ENCODE data around the gene MSMP. TPM values are rescaled to one million over a fixed set of nuclear protein-coding genes. Genes with fewer than 3 reads are reported as not detected.

The MSMP gene
- total and polyA plus RNA-seq, 2 donors (not counting 3 experiments of a cell fraction or from before 2014, with no cell fraction given) = 18.8 to 29.0 TPM

- ChIA-PET POLR2A (no interaction called here), CTCF (interaction anchor here (1.1 to 2.0 kb wide), 2 partner anchors 11 to 21 kb away, joined by 3 to 15 read pairs; no protein-coding TSS in a partner anchor)
- H3K36me3 ChIP-seq (ENCODE audit: control insufficient read depth in 2 of 2, extremely low read depth in 1 of 2, insufficient read depth in 2 of 2, low read length in 2 of 2) = peaks cover 70 to 82% of the 10 kb centered on the region in 2 experiments
- no peak overlapping the region for H3K4me3 ChIP-seq (replicated peaks in 1 of 3; ENCODE audit: insufficient read depth in 1 of 3, low read depth in 1 of 3, low read length in 3 of 3)
- DNase-seq (ENCODE audit: low read depth, low spot score) (no peak), FAIRE-seq (no peak)
- dilution Hi-C loops (cut with MboI; ENCODE audit: extremely low pct_ligation_motif_present, low sequenced_read_pairs) (no loop called here), intact Hi-C loops (cut with micrococcal nuclease) (no loop called here)
- H3K4me2 ChIP-seq (ENCODE audit: insufficient read depth, low read length) = no peak overlapping the region
- no peak overlapping the region for H3K9ac ChIP-seq (replicated peaks; ENCODE audit: extremely low read depth, insufficient read depth, low read length)
- no peaks in the 10 kb centered on the region for H4K20me1 ChIP-seq (replicated peaks; ENCODE audit: control insufficient read depth, extremely low read depth, insufficient read depth, low read length)
- no peaks in the 10 kb centered on the region for H3K27me3 ChIP-seq (ENCODE audit: control insufficient read depth in 2 of 2, insufficient read depth in 2 of 2, low read length in 2 of 2)
- BruUV-seq (replicated peaks) = no TSS peak
- H3K9me3 ChIP-seq (replicated peaks; ENCODE audit: control insufficient read depth, insufficient read depth, low read length) = no peaks in the 10 kb centered on the region
- TF ChIP-seq CTCF (IDR thresholded peaks at IDR 0.05; ENCODE audit: extremely low read depth in 1 of 2, insufficient read depth in 1 of 2, low read depth in 1 of 2, low read length in 2 of 2) (no peak), MAX (IDR thresholded peaks at IDR 0.05; ENCODE audit: insufficient read depth, insufficient read length) (no peak), FOS (IDR thresholded peaks at IDR 0.05; ENCODE audit: borderline replicate concordance, insufficient read depth, low read length) (no peak), EZH2 (IDR thresholded peaks at IDR 0.05; ENCODE audit: borderline replicate concordance, low read depth, low read length, severe bottlenecking) (no peak), POLR2AphosphoS5 (IDR thresholded peaks at IDR 0.05; ENCODE audit: insufficient read depth, low read depth, low read length) (no peak), GATA2 (IDR thresholded peaks at IDR 0.05; ENCODE audit: insufficient read depth, insufficient read length, low read depth, low read length) (no peak), MYC (IDR thresholded peaks at IDR 0.05; ENCODE audit: low read depth, low read length) (no peak), POLR2A (IDR thresholded peaks at IDR 0.05; ENCODE audit: low read depth, low read length) (no peak)
- H3K4me1 ChIP-seq (ENCODE audit: control insufficient read depth, extremely low read depth, insufficient read depth, low read length) = no peaks in the 10 kb centered on the region
- H3K27ac ChIP-seq (ENCODE audit: insufficient read depth, low read depth, low read length) = no peak overlapping the region
- H2AFZ ChIP-seq (ENCODE audit: low read depth, low read length) = no peak overlapping the region
- H3K79me2 ChIP-seq (ENCODE audit: control insufficient read depth, insufficient read depth, low read length) = no peaks in the 10 kb centered on the region
- no peaks in the 10 kb centered on the region for H3K9me1 ChIP-seq (replicated peaks; ENCODE audit: control insufficient read depth, extremely low read depth, insufficient read depth, low read length)
Measured at GRCh38 chr9:35708146-35708545, 45.9 kb downstream of the MSMP start.
